HepG2 (cell line): Measurements from ENCODE around the gene TYMP. TPM values are rescaled to one million over a fixed set of nuclear protein-coding genes. Genes with fewer than 3 reads are reported as not detected.

Experiments
- BORCS8-MEF2B ChIP-seq: sonication (generic); formaldehyde crosslinking; IDR thresholded peaks from 2 replicates; pipeline ENCODE4 v1.8.0; 2022; ENCODE audit warnings: mild to moderate bottlenecking, missing genetic modification reagents
- BRD4 ChIP-seq: sonication (generic); formaldehyde crosslinking; IDR thresholded peaks from 2 replicates; pipeline ENCODE4 v1.4.0; 2020; ENCODE audit warnings: missing genetic modification reagents
- CERS6 ChIP-seq: sonication (generic); formaldehyde crosslinking; IDR thresholded peaks from 2 replicates; pipeline ENCODE4 v1.5.0; 2020; ENCODE audit warnings: missing genetic modification reagents
- MAF1 ChIP-seq: sonication (generic); formaldehyde crosslinking; IDR thresholded peaks from 2 replicates; pipeline ENCODE4 v1.5.0; 2020; ENCODE audit warnings: missing genetic modification reagents, borderline replicate concordance
- MBNL3 ChIP-seq: fragments of 250-450 bp; sonication (Bioruptor Pico); conservative IDR thresholded peaks from 2 replicates; pipeline ENCODE4 v1.8.0; 2022; ENCODE audit warnings: mild to moderate bottlenecking, inconsistent platforms
- MTA1 ChIP-seq: sonication (generic); formaldehyde crosslinking; IDR thresholded peaks from 2 replicates; pipeline ENCODE4 v1.4.0; 2020; ENCODE audit warnings: missing genetic modification reagents, mild to moderate bottlenecking, borderline replicate concordance
- MXD4 ChIP-seq: IDR thresholded peaks from 2 replicates; pipeline ENCODE4 v1.6.1; 2016; ENCODE audit warnings: mild to moderate bottlenecking, missing biosample characterization, missing genetic modification reagents
- NPAS2 ChIP-seq: sonication (generic); formaldehyde crosslinking; IDR thresholded peaks from 2 replicates; pipeline ENCODE4 v1.8.0; 2022; ENCODE audit warnings: mild to moderate bottlenecking, missing genetic modification reagents, borderline replicate concordance
- PLRG1 ChIP-seq: fragments of 450-650 bp; conservative IDR thresholded peaks from 2 replicates; pipeline ENCODE4 v1.6.1; 2016
- TGIF2 ChIP-seq: IDR thresholded peaks from 2 replicates; pipeline ENCODE4 v1.6.1; 2016; ENCODE audit warnings: control low read depth, missing compliant biosample characterization
- THAP11 ChIP-seq: IDR thresholded peaks from 2 replicates; pipeline ENCODE4 v1.6.1; 2016; ENCODE audit warnings: missing biosample characterization, missing genetic modification reagents
- THYN1 ChIP-seq: sonication (generic); formaldehyde crosslinking; IDR thresholded peaks from 2 replicates; pipeline ENCODE4 v1.8.1; 2023; ENCODE audit warnings: low read depth, mild to moderate bottlenecking, moderate library complexity, missing genetic modification reagents, borderline replicate concordance
- ZNF207 ChIP-seq: fragments of 450-650 bp; IDR thresholded peaks from 2 replicates; pipeline ENCODE4 v1.6.1; 2016; ENCODE audit warnings: antibody characterized with exemption, borderline replicate concordance
- ZNF326 ChIP-seq: sonication (generic); formaldehyde crosslinking; IDR thresholded peaks from 2 replicates; pipeline ENCODE4 v1.4.0; 2020; ENCODE audit warnings: missing genetic modification reagents, borderline replicate concordance
- ZNF407 ChIP-seq: sonication (generic); formaldehyde crosslinking; IDR thresholded peaks from one replicate; pipeline ENCODE4 v1.5.1; 2020; ENCODE audit warnings: mild to moderate bottlenecking, missing genetic modification reagents; ENCODE audit errors: not compliant biosample characterization
- ZNF512B ChIP-seq: sonication (generic); formaldehyde crosslinking; IDR thresholded peaks from 2 replicates; pipeline ENCODE4 v1.5.1; 2020; ENCODE audit warnings: missing genetic modification reagents, mild to moderate bottlenecking, borderline replicate concordance
- ZSCAN9 ChIP-seq: IDR thresholded peaks from 2 replicates; pipeline ENCODE4 v1.6.1; 2016; ENCODE audit warnings: borderline replicate concordance
- polyA plus RNA-seq, 8 experiments: library from polyadenylated mRNA; depleted of rRNA in 3 of 8; stranded (reverse) in 7 of 8; unstranded in 1 of 8; fragments of >200 nt; fragmentation: Illumina TruSeq in 4 of 8; extraction: Trizol in 4 of 8; gene quantifications; 2 replicates each; pipeline versions ENCODE4 v1.2.1 to v1.2.3, GENCODE V29; 2011 to 2016; ENCODE audit warnings: low read depth in 4 of 8, missing spikeins in 1 of 8, mixed read lengths in 1 of 8; ENCODE audit not compliant: insufficient read depth in 1 of 8
- total RNA-seq, 5 experiments: library from RNA; depleted of rRNA; stranded (reverse); fragments of >200 nt; fragmentation: Illumina TruSeq; extraction: Trizol; gene quantifications; 2 replicates each; pipeline ENCODE4 v1.2.3, GENCODE V29; 2016; ENCODE audit warnings: low read depth in 1 of 5

Gene TYMP
- total and polyA plus RNA-seq, 2 of the 13 experiments (the other 11 are each of a cell fraction or from before 2014, with no cell fraction given) = 3.9 to 4.3 TPM

- TF ChIP-seq ZNF407 (CRISPR knock-in tag) (no peak), MXD4 (CRISPR knock-in tag) (no peak; the same call in 1 of the 2 replicates), MAF1 (CRISPR knock-in tag) (no peak), ZNF512B (no peak), ZNF207 (no peak), THYN1 (CRISPR knock-in tag) (no peak), ZSCAN9 (CRISPR knock-in tag) (no peak), MBNL3 (CRISPR knock-in tag) (0 out of 2 replicates have a peak, but pooled peaks have one; percentile 49), BRD4 (CRISPR knock-in tag) (no peak), PLRG1 (no peak), THAP11 (CRISPR knock-in tag) (peak; percentile 53), TGIF2 (CRISPR knock-in tag) (peak; percentile 88), NPAS2 (CRISPR knock-in tag) (peak; percentile 91; the same call in 1 of the 2 replicates), ZNF326 (peak; percentile 94; the same call in 1 of the 2 replicates), MTA1 (CRISPR knock-in tag) (peak; percentile 48; the same call in 1 of the 2 replicates), CERS6 (CRISPR knock-in tag) (no peak), BORCS8-MEF2B (CRISPR knock-in tag) (peak; percentile 90)
These were observed 44.3 kb downstream of the TYMP start (continued) for GRCh38 chr22:50485221-50486131.
